HepG2 (cell line): ENCODE measurements around the gene ACSF3. TPM values are rescaled to one million over a fixed set of nuclear protein-coding genes. Genes with fewer than 3 reads are reported as not detected.

Source experiments
- BCL6 ChIP-seq: IDR thresholded peaks from 2 replicates; pipeline ENCODE4 v1.6.1; 2016; ENCODE audit warnings: missing genetic modification reagents, missing compliant biosample characterization
- CEBPB ChIP-seq: IDR thresholded peaks from 2 replicates; pipeline ENCODE4 v1.6.1; 2011; ENCODE audit warnings: low read depth, low read length, improper control_type of control experiment, borderline replicate concordance
- NFE2 ChIP-seq: sonication (generic); formaldehyde crosslinking; IDR thresholded peaks from 2 replicates; pipeline ENCODE4 v1.4.0; 2020; ENCODE audit warnings: missing genetic modification reagents
- SNRNP70 ChIP-seq: fragments of 200-400 bp; formaldehyde crosslinking; IDR thresholded peaks from 2 replicates; pipeline ENCODE4 v1.6.1; 2017; ENCODE audit warnings: mild to moderate bottlenecking, low read depth, low read length, moderate library complexity
- YEATS2 ChIP-seq: sonication (generic); formaldehyde crosslinking; IDR thresholded peaks from 2 replicates; pipeline ENCODE4 v1.4.0; 2020; ENCODE audit warnings: missing genetic modification reagents, borderline replicate concordance
- ZNF10 ChIP-seq: sonication (generic); formaldehyde crosslinking; IDR thresholded peaks from 2 replicates; pipeline ENCODE4 v1.4.0; 2020; ENCODE audit warnings: mild to moderate bottlenecking, low read depth, missing genetic modification reagents, borderline replicate concordance
- ZNF567 ChIP-seq: sonication (generic); formaldehyde crosslinking; IDR thresholded peaks from 2 replicates; pipeline ENCODE4 v1.8.1; 2023; ENCODE audit warnings: mild to moderate bottlenecking, missing genetic modification reagents, borderline replicate concordance
- ZNF570 ChIP-seq: sonication (generic); formaldehyde crosslinking; IDR thresholded peaks from 2 replicates; pipeline ENCODE4 v1.4.0; 2020; ENCODE audit warnings: mild to moderate bottlenecking, missing genetic modification reagents, borderline replicate concordance
- ZNF703 ChIP-seq: sonication (generic); formaldehyde crosslinking; IDR thresholded peaks from 2 replicates; pipeline ENCODE4 v1.5.1; 2020; ENCODE audit warnings: missing genetic modification reagents, mild to moderate bottlenecking, moderate library complexity, borderline replicate concordance
- ZSCAN21 ChIP-seq: sonication (generic); formaldehyde crosslinking; IDR thresholded peaks from 2 replicates; pipeline ENCODE4 v1.8.0; 2022; ENCODE audit warnings: mild to moderate bottlenecking, missing genetic modification reagents, moderate library complexity, borderline replicate concordance
- polyA plus RNA-seq, 8 experiments: library from polyadenylated mRNA; depleted of rRNA in 3 of 8; stranded (reverse) in 7 of 8; unstranded in 1 of 8; fragments of >200 nt; fragmentation: Illumina TruSeq in 4 of 8; extraction: Trizol in 4 of 8; gene quantifications; 2 replicates each; pipeline versions ENCODE4 v1.2.1 to v1.2.3, GENCODE V29; 2011 to 2016; ENCODE audit warnings: low read depth in 4 of 8, missing spikeins in 1 of 8, mixed read lengths in 1 of 8; ENCODE audit not compliant: insufficient read depth in 1 of 8
- total RNA-seq, 5 experiments: library from RNA; depleted of rRNA; stranded (reverse); fragments of >200 nt; fragmentation: Illumina TruSeq; extraction: Trizol; gene quantifications; 2 replicates each; pipeline ENCODE4 v1.2.3, GENCODE V29; 2016; ENCODE audit warnings: low read depth in 1 of 5
- TF ChIP-seq, protein P1 (sequence below): sonication (generic); formaldehyde crosslinking; IDR thresholded peaks from 2 replicates; pipeline ENCODE4 v1.4.0; 2020; ENCODE audit warnings: missing genetic modification reagents
- TF ChIP-seq, protein P2 (sequence below): sonication (generic); formaldehyde crosslinking; IDR thresholded peaks from 2 replicates; pipeline ENCODE4 v1.5.1; 2020; ENCODE audit warnings: missing genetic modification reagents, mild to moderate bottlenecking, borderline replicate concordance
- TF ChIP-seq, protein P3 (sequence below): IDR thresholded peaks from 2 replicates; pipeline ENCODE4 v1.6.1; 2012; ENCODE audit warnings: inconsistent platforms
- TF ChIP-seq, protein P4 (sequence below): sonication (generic); formaldehyde crosslinking; IDR thresholded peaks from 2 replicates; pipeline ENCODE4 v1.9.0; 2021; ENCODE audit warnings: missing genetic modification reagents, borderline replicate concordance
- TF ChIP-seq, protein P5 (sequence below): sonication (generic); formaldehyde crosslinking; IDR thresholded peaks from 2 replicates; pipeline ENCODE4 v1.5.1; 2020; ENCODE audit warnings: mild to moderate bottlenecking, missing genetic modification reagents, moderate library complexity
- TF ChIP-seq, protein P6 (sequence below): sonication (generic); formaldehyde crosslinking; IDR thresholded peaks from 2 replicates; pipeline ENCODE4 v1.5.1; 2020; ENCODE audit warnings: missing genetic modification reagents, mild to moderate bottlenecking, borderline replicate concordance
- TF ChIP-seq, protein P7 (sequence below): sonication (generic); formaldehyde crosslinking; IDR thresholded peaks from 2 replicates; pipeline ENCODE4 v1.4.0; 2020; ENCODE audit warnings: missing genetic modification reagents

ACSF3 gene
- total and polyA plus RNA-seq, 2 of the 13 experiments (the other 11 are each of a cell fraction or from before 2014, with no cell fraction given) = 14.9 to 30.6 TPM

DNA sequence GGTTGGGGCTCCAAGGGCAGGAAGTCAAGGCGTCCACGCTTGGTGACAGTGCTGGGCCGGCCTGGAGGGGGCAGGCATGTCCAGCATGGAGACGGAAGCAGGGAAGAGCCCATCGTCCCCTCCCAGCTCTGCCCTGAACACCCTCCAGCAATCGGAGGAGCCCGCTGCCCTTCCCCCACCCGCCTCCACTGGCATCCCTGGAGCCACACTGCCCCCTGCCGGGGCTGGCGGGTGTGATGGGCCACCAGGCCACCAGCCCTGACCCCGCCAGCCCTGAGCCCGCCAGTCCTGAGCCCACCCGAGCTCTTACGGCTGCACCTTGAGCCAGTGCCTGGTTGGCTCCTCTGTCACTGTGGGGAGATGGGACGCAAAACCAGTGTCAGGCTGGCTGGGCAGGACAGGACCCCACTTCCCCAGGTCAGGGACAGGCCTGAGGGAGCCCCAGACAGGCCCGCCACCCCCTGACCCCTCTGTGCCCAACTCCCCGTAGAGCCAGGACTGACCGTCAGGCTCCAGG is 73.8 kb downstream of the ACSF3 start (continued):
- TF ChIP-seq, protein P1, sequence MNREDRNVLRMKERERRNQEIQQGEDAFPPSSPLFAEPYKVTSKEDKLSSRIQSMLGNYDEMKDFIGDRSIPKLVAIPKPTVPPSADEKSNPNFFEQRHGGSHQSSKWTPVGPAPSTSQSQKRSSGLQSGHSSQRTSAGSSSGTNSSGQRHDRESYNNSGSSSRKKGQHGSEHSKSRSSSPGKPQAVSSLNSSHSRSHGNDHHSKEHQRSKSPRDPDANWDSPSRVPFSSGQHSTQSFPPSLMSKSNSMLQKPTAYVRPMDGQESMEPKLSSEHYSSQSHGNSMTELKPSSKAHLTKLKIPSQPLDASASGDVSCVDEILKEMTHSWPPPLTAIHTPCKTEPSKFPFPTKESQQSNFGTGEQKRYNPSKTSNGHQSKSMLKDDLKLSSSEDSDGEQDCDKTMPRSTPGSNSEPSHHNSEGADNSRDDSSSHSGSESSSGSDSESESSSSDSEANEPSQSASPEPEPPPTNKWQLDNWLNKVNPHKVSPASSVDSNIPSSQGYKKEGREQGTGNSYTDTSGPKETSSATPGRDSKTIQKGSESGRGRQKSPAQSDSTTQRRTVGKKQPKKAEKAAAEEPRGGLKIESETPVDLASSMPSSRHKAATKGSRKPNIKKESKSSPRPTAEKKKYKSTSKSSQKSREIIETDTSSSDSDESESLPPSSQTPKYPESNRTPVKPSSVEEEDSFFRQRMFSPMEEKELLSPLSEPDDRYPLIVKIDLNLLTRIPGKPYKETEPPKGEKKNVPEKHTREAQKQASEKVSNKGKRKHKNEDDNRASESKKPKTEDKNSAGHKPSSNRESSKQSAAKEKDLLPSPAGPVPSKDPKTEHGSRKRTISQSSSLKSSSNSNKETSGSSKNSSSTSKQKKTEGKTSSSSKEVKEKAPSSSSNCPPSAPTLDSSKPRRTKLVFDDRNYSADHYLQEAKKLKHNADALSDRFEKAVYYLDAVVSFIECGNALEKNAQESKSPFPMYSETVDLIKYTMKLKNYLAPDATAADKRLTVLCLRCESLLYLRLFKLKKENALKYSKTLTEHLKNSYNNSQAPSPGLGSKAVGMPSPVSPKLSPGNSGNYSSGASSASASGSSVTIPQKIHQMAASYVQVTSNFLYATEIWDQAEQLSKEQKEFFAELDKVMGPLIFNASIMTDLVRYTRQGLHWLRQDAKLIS (CRISPR knock-in tag) = no peak
- TF ChIP-seq, protein P2, sequence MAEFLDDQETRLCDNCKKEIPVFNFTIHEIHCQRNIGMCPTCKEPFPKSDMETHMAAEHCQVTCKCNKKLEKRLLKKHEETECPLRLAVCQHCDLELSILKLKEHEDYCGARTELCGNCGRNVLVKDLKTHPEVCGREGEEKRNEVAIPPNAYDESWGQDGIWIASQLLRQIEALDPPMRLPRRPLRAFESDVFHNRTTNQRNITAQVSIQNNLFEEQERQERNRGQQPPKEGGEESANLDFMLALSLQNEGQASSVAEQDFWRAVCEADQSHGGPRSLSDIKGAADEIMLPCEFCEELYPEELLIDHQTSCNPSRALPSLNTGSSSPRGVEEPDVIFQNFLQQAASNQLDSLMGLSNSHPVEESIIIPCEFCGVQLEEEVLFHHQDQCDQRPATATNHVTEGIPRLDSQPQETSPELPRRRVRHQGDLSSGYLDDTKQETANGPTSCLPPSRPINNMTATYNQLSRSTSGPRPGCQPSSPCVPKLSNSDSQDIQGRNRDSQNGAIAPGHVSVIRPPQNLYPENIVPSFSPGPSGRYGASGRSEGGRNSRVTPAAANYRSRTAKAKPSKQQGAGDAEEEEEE (CRISPR knock-in tag) = peak; percentile 97
- TF ChIP-seq, protein P3, sequence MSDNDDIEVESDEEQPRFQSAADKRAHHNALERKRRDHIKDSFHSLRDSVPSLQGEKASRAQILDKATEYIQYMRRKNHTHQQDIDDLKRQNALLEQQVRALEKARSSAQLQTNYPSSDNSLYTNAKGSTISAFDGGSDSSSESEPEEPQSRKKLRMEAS = no peak
- TF ChIP-seq, protein P4, sequence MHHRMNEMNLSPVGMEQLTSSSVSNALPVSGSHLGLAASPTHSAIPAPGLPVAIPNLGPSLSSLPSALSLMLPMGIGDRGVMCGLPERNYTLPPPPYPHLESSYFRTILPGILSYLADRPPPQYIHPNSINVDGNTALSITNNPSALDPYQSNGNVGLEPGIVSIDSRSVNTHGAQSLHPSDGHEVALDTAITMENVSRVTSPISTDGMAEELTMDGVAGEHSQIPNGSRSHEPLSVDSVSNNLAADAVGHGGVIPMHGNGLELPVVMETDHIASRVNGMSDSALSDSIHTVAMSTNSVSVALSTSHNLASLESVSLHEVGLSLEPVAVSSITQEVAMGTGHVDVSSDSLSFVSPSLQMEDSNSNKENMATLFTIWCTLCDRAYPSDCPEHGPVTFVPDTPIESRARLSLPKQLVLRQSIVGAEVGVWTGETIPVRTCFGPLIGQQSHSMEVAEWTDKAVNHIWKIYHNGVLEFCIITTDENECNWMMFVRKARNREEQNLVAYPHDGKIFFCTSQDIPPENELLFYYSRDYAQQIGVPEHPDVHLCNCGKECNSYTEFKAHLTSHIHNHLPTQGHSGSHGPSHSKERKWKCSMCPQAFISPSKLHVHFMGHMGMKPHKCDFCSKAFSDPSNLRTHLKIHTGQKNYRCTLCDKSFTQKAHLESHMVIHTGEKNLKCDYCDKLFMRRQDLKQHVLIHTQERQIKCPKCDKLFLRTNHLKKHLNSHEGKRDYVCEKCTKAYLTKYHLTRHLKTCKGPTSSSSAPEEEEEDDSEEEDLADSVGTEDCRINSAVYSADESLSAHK = peak; percentile 92; the same call in 1 of the 2 replicates
- TF ChIP-seq, protein P5, sequence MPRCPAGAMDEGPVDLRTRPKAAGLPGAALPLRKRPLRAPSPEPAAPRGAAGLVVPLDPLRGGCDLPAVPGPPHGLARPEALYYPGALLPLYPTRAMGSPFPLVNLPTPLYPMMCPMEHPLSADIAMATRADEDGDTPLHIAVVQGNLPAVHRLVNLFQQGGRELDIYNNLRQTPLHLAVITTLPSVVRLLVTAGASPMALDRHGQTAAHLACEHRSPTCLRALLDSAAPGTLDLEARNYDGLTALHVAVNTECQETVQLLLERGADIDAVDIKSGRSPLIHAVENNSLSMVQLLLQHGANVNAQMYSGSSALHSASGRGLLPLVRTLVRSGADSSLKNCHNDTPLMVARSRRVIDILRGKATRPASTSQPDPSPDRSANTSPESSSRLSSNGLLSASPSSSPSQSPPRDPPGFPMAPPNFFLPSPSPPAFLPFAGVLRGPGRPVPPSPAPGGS = no peak
- no peak for TF ChIP-seq SNRNP70
- TF ChIP-seq ZSCAN21 (CRISPR knock-in tag) = peak; percentile 73; the same call in 1 of the 2 replicates
- no peak for TF ChIP-seq ZNF570 (CRISPR knock-in tag)
- TF ChIP-seq ZNF10 (CRISPR knock-in tag) = no peak
- TF ChIP-seq ZNF703 = no peak
- peak; percentile 59; the same call in 1 of the 2 replicates for TF ChIP-seq YEATS2 (CRISPR knock-in tag)
- TF ChIP-seq, protein P6, sequence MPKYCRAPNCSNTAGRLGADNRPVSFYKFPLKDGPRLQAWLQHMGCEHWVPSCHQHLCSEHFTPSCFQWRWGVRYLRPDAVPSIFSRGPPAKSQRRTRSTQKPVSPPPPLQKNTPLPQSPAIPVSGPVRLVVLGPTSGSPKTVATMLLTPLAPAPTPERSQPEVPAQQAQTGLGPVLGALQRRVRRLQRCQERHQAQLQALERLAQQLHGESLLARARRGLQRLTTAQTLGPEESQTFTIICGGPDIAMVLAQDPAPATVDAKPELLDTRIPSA = no peak
- no peak for TF ChIP-seq CEBPB
- TF ChIP-seq, protein P7, sequence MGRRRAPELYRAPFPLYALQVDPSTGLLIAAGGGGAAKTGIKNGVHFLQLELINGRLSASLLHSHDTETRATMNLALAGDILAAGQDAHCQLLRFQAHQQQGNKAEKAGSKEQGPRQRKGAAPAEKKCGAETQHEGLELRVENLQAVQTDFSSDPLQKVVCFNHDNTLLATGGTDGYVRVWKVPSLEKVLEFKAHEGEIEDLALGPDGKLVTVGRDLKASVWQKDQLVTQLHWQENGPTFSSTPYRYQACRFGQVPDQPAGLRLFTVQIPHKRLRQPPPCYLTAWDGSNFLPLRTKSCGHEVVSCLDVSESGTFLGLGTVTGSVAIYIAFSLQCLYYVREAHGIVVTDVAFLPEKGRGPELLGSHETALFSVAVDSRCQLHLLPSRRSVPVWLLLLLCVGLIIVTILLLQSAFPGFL = no peak
- peak; percentile 89; the same call in 1 of the 2 replicates for TF ChIP-seq ZNF567 (CRISPR knock-in tag)
- no peak for TF ChIP-seq NFE2 (CRISPR knock-in tag)
- TF ChIP-seq BCL6 = peak; percentile 58
